H9 (cell line): ENCODE measurements around the gene WWC1. TPM values are rescaled to one million over a fixed set of nuclear protein-coding genes. Genes with fewer than 3 reads are reported as not detected.

Experiments used
- DNase-seq: peaks from one replicate; pipeline ENCODE4 v3.0.0-alpha.2; 2017
- H2AFZ ChIP-seq: one replicate; pipeline ENCODE4 v1.6.1; 2013; ENCODE audit warnings: mild to moderate bottlenecking, low read length, control low read depth, moderate library complexity
- H2AK5ac ChIP-seq: 2 replicates; pipeline ENCODE4 v1.6.1; 2013; ENCODE audit warnings: low read length, control low read depth, mixed read lengths; ENCODE audit not compliant: insufficient read length
- H2BK120ac ChIP-seq: one replicate; pipeline ENCODE4 v1.6.1; 2013; ENCODE audit warnings: low read depth, mild to moderate bottlenecking, low read length, control low read depth, inconsistent platforms; ENCODE audit not compliant: poor library complexity, severe bottlenecking
- H2BK12ac ChIP-seq: 2 replicates; pipeline ENCODE4 v1.6.1; 2013; ENCODE audit warnings: low read length, control low read depth, mixed read lengths, low read depth; ENCODE audit not compliant: insufficient read length
- H2BK15ac ChIP-seq: 2 replicates; pipeline ENCODE4 v1.6.1; 2013; ENCODE audit warnings: low read depth, low read length, control low read depth
- H2BK20ac ChIP-seq: one replicate; pipeline ENCODE4 v1.6.1; 2013; ENCODE audit warnings: low read depth, mild to moderate bottlenecking, low read length, control low read depth, inconsistent platforms; ENCODE audit not compliant: poor library complexity, severe bottlenecking
- H2BK5ac ChIP-seq: 2 replicates; pipeline ENCODE4 v1.6.1; 2013; ENCODE audit warnings: low read length, control low read depth, mixed read lengths; ENCODE audit not compliant: insufficient read length
- H3K14ac ChIP-seq: 2 replicates; pipeline ENCODE4 v1.6.1; 2013; ENCODE audit warnings: low read length, control low read depth; ENCODE audit not compliant: insufficient read depth
- H3K18ac ChIP-seq: 2 replicates; pipeline ENCODE4 v1.6.1; 2013; ENCODE audit warnings: low read depth, mild to moderate bottlenecking, mixed read lengths, low read length, control low read depth; ENCODE audit not compliant: insufficient read length
- H3K23ac ChIP-seq: 2 replicates; pipeline ENCODE4 v1.6.1; 2013; ENCODE audit warnings: low read length, control low read depth, mixed read lengths, low read depth; ENCODE audit not compliant: insufficient read length
- H3K23me2 ChIP-seq: 2 replicates; pipeline ENCODE4 v1.6.1; 2013; ENCODE audit warnings: low read depth, mild to moderate bottlenecking, mixed read lengths, low read length, control low read depth; ENCODE audit not compliant: insufficient read length, poor library complexity, severe bottlenecking
- H3K27ac ChIP-seq: 2 replicates; pipeline ENCODE4 v1.5.1; 2013; ENCODE audit warnings: low read length, control low read depth, mixed read lengths, low read depth; ENCODE audit not compliant: insufficient read length
- H3K27me3 ChIP-seq: 2 replicates; pipeline ENCODE4 v1.6.1; 2013; ENCODE audit warnings: low read length, control low read depth, inconsistent platforms; ENCODE audit not compliant: insufficient read depth
- H3K4ac ChIP-seq: 2 replicates; pipeline ENCODE4 v1.6.1; 2013; ENCODE audit warnings: low read depth, mild to moderate bottlenecking, control low read depth, inconsistent platforms, low read length, moderate library complexity
- H3K4me1 ChIP-seq: 2 replicates; pipeline ENCODE4 v1.6.1; 2013; ENCODE audit warnings: low read length, control low read depth, inconsistent platforms; ENCODE audit not compliant: insufficient read depth
- H3K4me2 ChIP-seq: 2 replicates; pipeline ENCODE4 v1.6.1; 2013; ENCODE audit warnings: low read length, control low read depth, mixed read lengths; ENCODE audit not compliant: insufficient read length, insufficient read depth
- H3K56ac ChIP-seq: 2 replicates; pipeline ENCODE4 v1.6.1; 2013; ENCODE audit warnings: low read depth, mild to moderate bottlenecking, mixed read lengths, low read length, control low read depth; ENCODE audit not compliant: insufficient read length
- H3K79me1 ChIP-seq: 2 replicates; pipeline ENCODE4 v1.6.1; 2013; ENCODE audit warnings: low read depth, mild to moderate bottlenecking, moderate library complexity, low read length, control low read depth, inconsistent platforms; ENCODE audit not compliant: insufficient read depth, poor library complexity, severe bottlenecking
- H3K79me2 ChIP-seq: 2 replicates; pipeline ENCODE4 v1.6.1; 2013; ENCODE audit warnings: low read length, control low read depth, inconsistent platforms; ENCODE audit not compliant: insufficient read depth
- H3K9ac ChIP-seq: 2 replicates; pipeline ENCODE4 v1.6.1; 2013; ENCODE audit warnings: low read length, control low read depth, mixed read lengths; ENCODE audit not compliant: insufficient read length; ENCODE audit errors: extremely low read depth
- H3K9me3 ChIP-seq: one replicate; pipeline ENCODE4 v1.6.1; 2013; ENCODE audit warnings: low read depth, low read length, inconsistent platforms; ENCODE audit not compliant: control insufficient read depth
- H3T11ph ChIP-seq: one replicate; pipeline ENCODE4 v1.6.1; 2013; ENCODE audit warnings: mild to moderate bottlenecking, low read length, control low read depth, inconsistent platforms
- H4K20me1 ChIP-seq: one replicate; pipeline ENCODE4 v1.6.1; 2013; ENCODE audit not compliant: control insufficient read depth, insufficient read length, insufficient read depth
- H4K5ac ChIP-seq: 2 replicates; pipeline ENCODE4 v1.6.1; 2013; ENCODE audit warnings: low read depth, mild to moderate bottlenecking, mixed read lengths, low read length, control low read depth; ENCODE audit not compliant: insufficient read length
- H4K8ac ChIP-seq: replicated peaks from 2 replicates; pipeline ENCODE4 v1.6.1; 2013; ENCODE audit warnings: low read length, control low read depth, mixed read lengths, low read depth; ENCODE audit not compliant: insufficient read length
- H4K91ac ChIP-seq: 2 replicates; pipeline ENCODE4 v1.6.1; 2013; ENCODE audit warnings: low read depth, mild to moderate bottlenecking, moderate library complexity, mixed read lengths, low read length, control low read depth; ENCODE audit not compliant: insufficient read length
- H3K27ac Mint-ChIP-seq, 3 experiments: 2 replicates in 2 of 3; 3 replicates in 1 of 3; pipeline ENCODE4 v1.8.0; 2020 to 2021; ENCODE audit warnings: mixed read lengths in 3 of 3, mild to moderate bottlenecking in 1 of 3, moderate library complexity in 1 of 3
- H3K27me3 Mint-ChIP-seq: 2 replicates; pipeline ENCODE4 v1.8.0; 2021; ENCODE audit warnings: low read depth, mild to moderate bottlenecking, moderate library complexity, mixed read lengths
- H3K36me3 Mint-ChIP-seq, 3 experiments: 2 replicates in 2 of 3; 3 replicates in 1 of 3; pipeline ENCODE4 v1.8.0; 2020 to 2021; ENCODE audit warnings: low read depth in 3 of 3, mixed read lengths in 3 of 3; ENCODE audit not compliant: insufficient read depth in 1 of 3
- H3K4me1 Mint-ChIP-seq, 2 experiments: 2 replicates each; pipeline ENCODE4 v1.8.0; 2020; ENCODE audit warnings: mixed read lengths in 2 of 2
- H3K4me3 Mint-ChIP-seq, 2 experiments: 2 replicates in 1 of 2; 3 replicates in 1 of 2; pipeline ENCODE4 v1.8.0; 2020 to 2021; ENCODE audit warnings: mild to moderate bottlenecking in 2 of 2, mixed read lengths in 2 of 2, moderate library complexity in 1 of 2
- H3K9me3 Mint-ChIP-seq, 2 experiments: 2 replicates in 1 of 2; 3 replicates in 1 of 2; pipeline ENCODE4 v1.8.0; 2020; ENCODE audit warnings: mild to moderate bottlenecking in 2 of 2, mixed read lengths in 2 of 2, moderate library complexity in 1 of 2
- WGBS: extraction: QIAGEN DNeasy Blood & Tissue Kit; methylation state at CpG from one replicate; pipeline ENCODE4 v1.1.7; 2013; ENCODE audit warnings: missing lambda C conversion rate, low lambda C conversion rate, mixed read lengths; ENCODE audit not compliant: insufficient read length; ENCODE audit errors: extremely low coverage; 5-methylcytosine and 5-hydroxymethylcytosine counted together
- total RNA-seq: library from RNA; stranded (reverse); gene quantifications from 2 replicates; pipeline ENCODE4 v1.2.1, GENCODE V29; 2021
- TF ChIP-seq, protein P1 (sequence below): fragments of 200-600 bp; sonication (generic); conservative IDR thresholded peaks from 3 replicates; pipeline ENCODE4 v1.8.0; 2021; ENCODE audit warnings: antibody characterized with exemption, mild to moderate bottlenecking

WWC1 gene
- total RNA-seq, 1 experiment from 2014 or later: 28.2 TPM

GRCh38 chr5:168434001-168434400 is 142.6 kb downstream of the WWC1 start:
- no peak overlapping the region for H2AK5ac ChIP-seq
- no peak overlapping the region for H3K4me2 ChIP-seq
- H2BK5ac ChIP-seq: no peak overlapping the region
- H2BK120ac ChIP-seq: no peak overlapping the region
- no peaks in the 10 kb centered on the region for H4K20me1 ChIP-seq
- no peak overlapping the region for H4K5ac ChIP-seq
- no peak overlapping the region for H2BK12ac ChIP-seq
- Mint-ChIP-seq H3K4me3 (no peak overlapping the region), H3K27ac (no peak overlapping the region), H3K4me1 (peaks cover 13% of the 10 kb centered on the region in 2 experiments), H3K27me3 (no peaks in the 10 kb centered on the region), H3K36me3 (peaks cover 35 to 70% (median 55%) of the 10 kb centered on the region in 3 experiments), H3K9me3 (no peaks in the 10 kb centered on the region)
- no peak overlapping the region for H3K9ac ChIP-seq
- H3K4ac ChIP-seq: no peak overlapping the region
- no peaks in the 10 kb centered on the region for H3K23me2 ChIP-seq
- no peak overlapping the region for H3T11ph ChIP-seq
- H4K91ac ChIP-seq: no peak overlapping the region
- H4K8ac ChIP-seq: no peak overlapping the region
- TF ChIP-seq, protein P1, sequence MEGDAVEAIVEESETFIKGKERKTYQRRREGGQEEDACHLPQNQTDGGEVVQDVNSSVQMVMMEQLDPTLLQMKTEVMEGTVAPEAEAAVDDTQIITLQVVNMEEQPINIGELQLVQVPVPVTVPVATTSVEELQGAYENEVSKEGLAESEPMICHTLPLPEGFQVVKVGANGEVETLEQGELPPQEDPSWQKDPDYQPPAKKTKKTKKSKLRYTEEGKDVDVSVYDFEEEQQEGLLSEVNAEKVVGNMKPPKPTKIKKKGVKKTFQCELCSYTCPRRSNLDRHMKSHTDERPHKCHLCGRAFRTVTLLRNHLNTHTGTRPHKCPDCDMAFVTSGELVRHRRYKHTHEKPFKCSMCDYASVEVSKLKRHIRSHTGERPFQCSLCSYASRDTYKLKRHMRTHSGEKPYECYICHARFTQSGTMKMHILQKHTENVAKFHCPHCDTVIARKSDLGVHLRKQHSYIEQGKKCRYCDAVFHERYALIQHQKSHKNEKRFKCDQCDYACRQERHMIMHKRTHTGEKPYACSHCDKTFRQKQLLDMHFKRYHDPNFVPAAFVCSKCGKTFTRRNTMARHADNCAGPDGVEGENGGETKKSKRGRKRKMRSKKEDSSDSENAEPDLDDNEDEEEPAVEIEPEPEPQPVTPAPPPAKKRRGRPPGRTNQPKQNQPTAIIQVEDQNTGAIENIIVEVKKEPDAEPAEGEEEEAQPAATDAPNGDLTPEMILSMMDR: no peak
- no peaks in the 10 kb centered on the region for H3K4me1 ChIP-seq
- no CpG with 5 or more reads among the region's 9 CpGs for WGBS
- DNase-seq: no peak
- H3K27me3 ChIP-seq: no peaks in the 10 kb centered on the region
- H3K9me3 ChIP-seq: no peaks in the 10 kb centered on the region
- no peak overlapping the region for H3K23ac ChIP-seq
- no peak overlapping the region for H2BK15ac ChIP-seq
- H2BK20ac ChIP-seq: no peak overlapping the region
- H2AFZ ChIP-seq: no peak overlapping the region
- H3K18ac ChIP-seq: no peak overlapping the region
- no peak overlapping the region for H3K14ac ChIP-seq
- no peaks in the 10 kb centered on the region for H3K79me1 ChIP-seq
- H3K27ac ChIP-seq: no peak overlapping the region
- H3K56ac ChIP-seq: no peak overlapping the region
- no peaks in the 10 kb centered on the region for H3K79me2 ChIP-seq
